K562 (cell line): ENCODE data around the gene ITPRIPL2. TPM values are rescaled to one million over a fixed set of nuclear protein-coding genes. Genes with fewer than 3 reads are reported as not detected.

ENCODE experiments used
- DACH1 ChIP-seq: fragments of 450-650 bp; IDR thresholded peaks from 2 replicates; pipeline ENCODE4 v1.6.1; 2018; ENCODE audit not compliant: partially characterized antibody
- IRF2 ChIP-seq: sonication (generic); formaldehyde crosslinking; IDR thresholded peaks from 2 replicates; pipeline ENCODE4 v1.8.1; 2022; ENCODE audit warnings: mild to moderate bottlenecking, missing genetic modification reagents
- NUFIP1 ChIP-seq: fragments of 450-650 bp; IDR thresholded peaks from 2 replicates; pipeline ENCODE4 v1.6.1; 2018; ENCODE audit not compliant: partially characterized antibody
- ZFP30 ChIP-seq: fragments of 250-450 bp; sonication (Bioruptor Pico); IDR thresholded peaks from 2 replicates; pipeline ENCODE4 v1.8.0; 2022; ENCODE audit warnings: moderate library complexity, mild to moderate bottlenecking, inconsistent platforms, borderline replicate concordance
- ZNF766 ChIP-seq: fragments of 200-800 bp; sonication (Bioruptor generic); conservative IDR thresholded peaks from 2 replicates; pipeline ENCODE4 v1.6.1; 2016; ENCODE audit warnings: missing genetic modification characterization, missing compliant biosample characterization
- polyA plus RNA-seq, 8 experiments: library from polyadenylated mRNA; depleted of rRNA in 4 of 8; stranded (reverse) in 5 of 8; unstranded in 3 of 8; fragments of >200 nt; fragmentation: Nextera tagmentation in 2 of 8; fragmentation: Illumina TruSeq in 1 of 8; extraction: Ambion mirVana in 2 of 8; extraction: Trizol in 1 of 8; gene quantifications; 2 replicates each; pipeline versions ENCODE4 v1.2.1 to v1.2.3, GENCODE V29; 2011 to 2014; ENCODE audit warnings: inconsistent platforms in 1 of 8, missing spikeins in 1 of 8
- total RNA-seq, 7 experiments: library from RNA; depleted of rRNA in 6 of 7; stranded (reverse); fragments of >200 nt in 6 of 7; fragmentation: Illumina TruSeq in 2 of 7; extraction: Trizol in 2 of 7; gene quantifications; 2 replicates each; pipeline versions ENCODE4 v1.2.1 to v1.2.3, GENCODE V29; 2011 to 2021; ENCODE audit warnings: low replicate concordance in 1 of 7
- TF ChIP-seq, protein P1 (sequence below), 2 experiments: fragments of 450-650 bp; formaldehyde crosslinking in 1 of 2; IDR thresholded peaks; 2 replicates each; pipeline versions ENCODE4 v1.4.0 to v1.6.1; 2014 to 2020; ENCODE audit warnings: mild to moderate bottlenecking in 2 of 2, borderline replicate concordance in 1 of 2, low read depth in 1 of 2
- TF ChIP-seq, protein P2 (sequence below): sonication (generic); formaldehyde crosslinking; IDR thresholded peaks from 2 replicates; pipeline ENCODE4 v1.8.0; 2022; ENCODE audit warnings: missing genetic modification reagents, mild to moderate bottlenecking, moderate library complexity, borderline replicate concordance
- TF ChIP-seq, protein P3 (sequence below): fragments of 450-650 bp; conservative IDR thresholded peaks from 2 replicates; pipeline ENCODE4 v1.6.1; 2016; ENCODE audit warnings: missing genetic modification characterization, low read depth, mild to moderate bottlenecking, missing compliant biosample characterization, moderate library complexity
- TF ChIP-seq, protein P4 (sequence below): fragments of 250-450 bp; sonication (Bioruptor Pico); IDR thresholded peaks from 2 replicates; pipeline ENCODE4 v1.8.0; 2022; ENCODE audit warnings: inconsistent platforms
- TF ChIP-seq, protein P5 (sequence below), 2 experiments: IDR thresholded peaks in 1 of 2; conservative IDR thresholded peaks in 1 of 2; 2 replicates each; pipeline ENCODE4 v1.6.1; 2016; ENCODE audit warnings: low read depth in 2 of 2, mild to moderate bottlenecking in 1 of 2, missing compliant biosample characterization in 1 of 2, missing genetic modification characterization in 1 of 2, moderate library complexity in 1 of 2

The ITPRIPL2 gene
- total and polyA plus RNA-seq, 9 of the 15 experiments (the other 6 are each of a cell fraction or from before 2014, with no cell fraction given) = 0.04 to 2.2 (median 0.58) TPM

DNA sequence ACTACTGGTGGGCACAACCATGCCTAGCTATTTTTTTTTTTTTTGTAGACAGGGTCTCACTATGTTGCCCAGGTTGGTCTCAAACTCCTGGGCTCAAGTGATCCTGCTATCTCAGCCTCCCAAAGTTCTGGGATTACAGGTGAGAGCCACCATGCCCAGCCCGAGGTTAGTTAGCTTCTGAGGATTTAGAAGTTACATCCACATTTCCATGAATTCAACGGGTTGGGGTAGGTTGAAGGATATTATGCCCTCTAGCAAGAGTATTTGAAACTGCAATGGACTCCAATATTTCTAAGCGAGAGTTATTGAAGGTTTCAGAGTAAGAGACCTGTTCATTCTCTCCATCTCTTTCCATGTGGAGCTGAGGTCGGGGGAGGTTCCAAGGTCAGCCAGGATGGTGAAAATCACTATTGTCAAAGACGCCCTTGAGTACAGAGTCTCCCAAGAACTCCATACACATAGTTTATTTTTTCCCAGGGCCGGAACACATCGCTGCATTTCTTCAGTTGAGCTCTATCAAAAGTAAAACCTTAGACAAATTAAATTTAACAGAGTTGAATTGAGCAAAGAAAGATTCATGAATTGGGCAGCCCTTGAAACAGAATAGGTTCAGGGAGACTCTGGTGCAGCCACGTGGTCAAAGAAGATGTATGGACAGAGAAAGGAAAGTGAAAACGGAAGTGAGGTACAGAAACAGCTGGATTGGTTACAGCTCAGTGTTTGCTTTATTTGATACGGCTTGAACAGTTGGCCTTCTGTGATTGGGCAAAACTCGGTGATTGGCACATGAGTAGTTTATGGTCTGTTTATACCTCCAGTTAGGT is 19.0 kb upstream of the ITPRIPL2 start (continued):
- TF ChIP-seq, protein P1, sequence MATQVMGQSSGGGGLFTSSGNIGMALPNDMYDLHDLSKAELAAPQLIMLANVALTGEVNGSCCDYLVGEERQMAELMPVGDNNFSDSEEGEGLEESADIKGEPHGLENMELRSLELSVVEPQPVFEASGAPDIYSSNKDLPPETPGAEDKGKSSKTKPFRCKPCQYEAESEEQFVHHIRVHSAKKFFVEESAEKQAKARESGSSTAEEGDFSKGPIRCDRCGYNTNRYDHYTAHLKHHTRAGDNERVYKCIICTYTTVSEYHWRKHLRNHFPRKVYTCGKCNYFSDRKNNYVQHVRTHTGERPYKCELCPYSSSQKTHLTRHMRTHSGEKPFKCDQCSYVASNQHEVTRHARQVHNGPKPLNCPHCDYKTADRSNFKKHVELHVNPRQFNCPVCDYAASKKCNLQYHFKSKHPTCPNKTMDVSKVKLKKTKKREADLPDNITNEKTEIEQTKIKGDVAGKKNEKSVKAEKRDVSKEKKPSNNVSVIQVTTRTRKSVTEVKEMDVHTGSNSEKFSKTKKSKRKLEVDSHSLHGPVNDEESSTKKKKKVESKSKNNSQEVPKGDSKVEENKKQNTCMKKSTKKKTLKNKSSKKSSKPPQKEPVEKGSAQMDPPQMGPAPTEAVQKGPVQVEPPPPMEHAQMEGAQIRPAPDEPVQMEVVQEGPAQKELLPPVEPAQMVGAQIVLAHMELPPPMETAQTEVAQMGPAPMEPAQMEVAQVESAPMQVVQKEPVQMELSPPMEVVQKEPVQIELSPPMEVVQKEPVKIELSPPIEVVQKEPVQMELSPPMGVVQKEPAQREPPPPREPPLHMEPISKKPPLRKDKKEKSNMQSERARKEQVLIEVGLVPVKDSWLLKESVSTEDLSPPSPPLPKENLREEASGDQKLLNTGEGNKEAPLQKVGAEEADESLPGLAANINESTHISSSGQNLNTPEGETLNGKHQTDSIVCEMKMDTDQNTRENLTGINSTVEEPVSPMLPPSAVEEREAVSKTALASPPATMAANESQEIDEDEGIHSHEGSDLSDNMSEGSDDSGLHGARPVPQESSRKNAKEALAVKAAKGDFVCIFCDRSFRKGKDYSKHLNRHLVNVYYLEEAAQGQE (IDR thresholded peaks at IDR 0.05; ENCODE audit: borderline replicate concordance) = peak; percentile 17; the same call in 1 of the 2 replicates
- TF ChIP-seq, protein P1 (CRISPR knock-in tag; IDR thresholded peaks at IDR 0.05; ENCODE audit: low read depth) = no peak
- TF ChIP-seq, protein P2, sequence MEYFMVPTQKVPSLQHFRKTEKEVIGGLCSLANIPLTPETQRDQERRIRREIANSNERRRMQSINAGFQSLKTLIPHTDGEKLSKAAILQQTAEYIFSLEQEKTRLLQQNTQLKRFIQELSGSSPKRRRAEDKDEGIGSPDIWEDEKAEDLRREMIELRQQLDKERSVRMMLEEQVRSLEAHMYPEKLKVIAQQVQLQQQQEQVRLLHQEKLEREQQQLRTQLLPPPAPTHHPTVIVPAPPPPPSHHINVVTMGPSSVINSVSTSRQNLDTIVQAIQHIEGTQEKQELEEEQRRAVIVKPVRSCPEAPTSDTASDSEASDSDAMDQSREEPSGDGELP (CRISPR knock-in tag) = peak; percentile 21; the same call in 1 of the 2 replicates
- TF ChIP-seq, protein P3, sequence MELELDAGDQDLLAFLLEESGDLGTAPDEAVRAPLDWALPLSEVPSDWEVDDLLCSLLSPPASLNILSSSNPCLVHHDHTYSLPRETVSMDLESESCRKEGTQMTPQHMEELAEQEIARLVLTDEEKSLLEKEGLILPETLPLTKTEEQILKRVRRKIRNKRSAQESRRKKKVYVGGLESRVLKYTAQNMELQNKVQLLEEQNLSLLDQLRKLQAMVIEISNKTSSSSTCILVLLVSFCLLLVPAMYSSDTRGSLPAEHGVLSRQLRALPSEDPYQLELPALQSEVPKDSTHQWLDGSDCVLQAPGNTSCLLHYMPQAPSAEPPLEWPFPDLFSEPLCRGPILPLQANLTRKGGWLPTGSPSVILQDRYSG = no peak
- no peak for TF ChIP-seq IRF2 (CRISPR knock-in tag)
- TF ChIP-seq ZNF766 = no peak
- TF ChIP-seq, protein P4, sequence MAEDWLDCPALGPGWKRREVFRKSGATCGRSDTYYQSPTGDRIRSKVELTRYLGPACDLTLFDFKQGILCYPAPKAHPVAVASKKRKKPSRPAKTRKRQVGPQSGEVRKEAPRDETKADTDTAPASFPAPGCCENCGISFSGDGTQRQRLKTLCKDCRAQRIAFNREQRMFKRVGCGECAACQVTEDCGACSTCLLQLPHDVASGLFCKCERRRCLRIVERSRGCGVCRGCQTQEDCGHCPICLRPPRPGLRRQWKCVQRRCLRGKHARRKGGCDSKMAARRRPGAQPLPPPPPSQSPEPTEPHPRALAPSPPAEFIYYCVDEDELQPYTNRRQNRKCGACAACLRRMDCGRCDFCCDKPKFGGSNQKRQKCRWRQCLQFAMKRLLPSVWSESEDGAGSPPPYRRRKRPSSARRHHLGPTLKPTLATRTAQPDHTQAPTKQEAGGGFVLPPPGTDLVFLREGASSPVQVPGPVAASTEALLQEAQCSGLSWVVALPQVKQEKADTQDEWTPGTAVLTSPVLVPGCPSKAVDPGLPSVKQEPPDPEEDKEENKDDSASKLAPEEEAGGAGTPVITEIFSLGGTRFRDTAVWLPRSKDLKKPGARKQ (CRISPR knock-in tag) = no peak
- no peak for TF ChIP-seq ZFP30 (CRISPR knock-in tag)
- no peak for TF ChIP-seq NUFIP1
- TF ChIP-seq, protein P5, sequence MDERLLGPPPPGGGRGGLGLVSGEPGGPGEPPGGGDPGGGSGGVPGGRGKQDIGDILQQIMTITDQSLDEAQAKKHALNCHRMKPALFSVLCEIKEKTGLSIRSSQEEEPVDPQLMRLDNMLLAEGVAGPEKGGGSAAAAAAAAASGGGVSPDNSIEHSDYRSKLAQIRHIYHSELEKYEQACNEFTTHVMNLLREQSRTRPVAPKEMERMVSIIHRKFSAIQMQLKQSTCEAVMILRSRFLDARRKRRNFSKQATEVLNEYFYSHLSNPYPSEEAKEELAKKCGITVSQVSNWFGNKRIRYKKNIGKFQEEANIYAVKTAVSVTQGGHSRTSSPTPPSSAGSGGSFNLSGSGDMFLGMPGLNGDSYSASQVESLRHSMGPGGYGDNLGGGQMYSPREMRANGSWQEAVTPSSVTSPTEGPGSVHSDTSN (CRISPR knock-in tag; IDR thresholded peaks at IDR 0.05; ENCODE audit: low read depth) = no peak
- TF ChIP-seq, protein P5 (tag; conservative IDR thresholded peaks at IDR 0.05; ENCODE audit: low read depth) = peak; percentile 85
- peak; percentile 17 for TF ChIP-seq DACH1
